ENCODE results near the gene SIM1.

SIM1 gene

DNA sequence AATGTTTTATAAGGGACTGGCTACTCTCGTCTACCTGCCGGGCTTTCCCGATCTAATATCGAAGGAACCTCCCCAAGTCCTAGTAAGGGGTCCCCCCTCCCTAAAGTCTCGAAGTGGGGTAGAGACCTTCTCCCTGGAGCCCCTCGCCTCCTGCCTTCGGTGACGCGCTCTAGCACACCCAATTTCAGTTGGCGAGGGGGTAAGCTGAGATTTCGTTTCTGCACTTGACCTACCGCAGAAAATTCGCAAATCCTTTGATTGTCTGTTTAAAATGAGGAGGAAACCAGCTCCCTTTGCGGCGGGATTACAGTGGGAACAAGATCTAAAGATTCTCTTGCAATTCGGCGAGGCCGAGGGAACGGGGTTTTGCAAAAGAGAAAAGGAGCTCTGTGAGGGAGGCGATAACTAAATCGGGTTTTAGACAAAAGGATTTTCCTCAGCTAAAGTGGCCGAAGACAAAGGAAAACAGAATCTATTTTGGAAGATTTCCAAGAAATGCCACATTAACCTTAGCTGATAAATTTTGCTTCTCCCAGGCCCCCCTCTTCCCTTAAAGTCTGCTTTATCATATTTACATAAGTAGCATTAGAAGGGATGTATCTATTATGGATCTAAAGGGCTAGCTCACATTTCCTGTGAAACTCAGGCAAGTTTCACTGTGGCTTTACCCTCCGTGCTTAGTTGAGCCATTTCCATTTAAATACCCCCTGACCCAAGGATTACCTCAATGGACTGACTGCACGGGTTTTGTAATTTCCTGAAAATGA lies 8.4 kb downstream of the SIM1 start:
- no peak for DNase-seq (ENCODE audit: low read depth)

DNA sequence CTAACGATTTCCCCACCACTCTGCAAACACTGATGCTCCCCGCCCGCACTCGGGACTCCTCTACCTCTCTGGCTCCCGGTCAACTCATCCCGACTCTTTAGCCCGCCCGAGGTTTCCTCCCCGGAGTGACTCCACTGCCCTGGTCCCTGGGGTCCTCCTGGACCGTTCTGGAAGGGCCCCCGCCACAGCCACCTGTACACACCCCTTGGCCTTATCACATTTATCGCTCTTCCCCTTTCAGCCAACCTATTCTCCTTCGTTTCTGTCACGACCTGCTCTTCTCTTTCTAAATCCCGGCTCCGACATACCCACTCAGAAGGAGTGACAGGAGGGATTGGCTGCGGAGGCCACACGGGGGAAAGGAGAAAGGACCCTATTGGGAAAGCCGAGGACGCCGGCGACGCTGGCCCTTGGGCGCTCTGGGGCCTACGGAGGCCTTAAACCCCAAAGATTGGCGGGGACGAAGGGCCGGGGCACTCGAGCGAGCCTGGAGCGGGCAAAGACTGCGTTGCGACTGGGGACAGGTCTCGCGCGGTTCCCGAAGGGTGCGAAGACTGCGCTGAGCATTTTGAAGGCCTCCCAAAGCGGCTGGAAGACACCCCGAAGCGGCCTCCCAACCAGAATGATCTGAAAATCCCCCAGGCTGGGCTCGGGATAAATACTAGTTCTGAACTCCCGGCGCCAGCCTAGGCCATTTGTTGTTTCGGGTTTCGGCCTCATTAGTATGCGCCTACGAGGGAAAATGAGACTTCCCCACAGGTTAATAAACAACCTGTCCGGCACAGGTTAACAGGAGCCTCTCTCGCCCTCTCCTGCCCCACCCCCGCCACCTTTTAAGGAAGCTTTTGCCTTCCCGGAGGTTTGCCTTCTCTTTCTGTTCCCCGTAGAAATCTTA lies 9.2 kb downstream of the SIM1 start:
- DNase-seq (ENCODE audit: low read depth), result no peak

DNA sequence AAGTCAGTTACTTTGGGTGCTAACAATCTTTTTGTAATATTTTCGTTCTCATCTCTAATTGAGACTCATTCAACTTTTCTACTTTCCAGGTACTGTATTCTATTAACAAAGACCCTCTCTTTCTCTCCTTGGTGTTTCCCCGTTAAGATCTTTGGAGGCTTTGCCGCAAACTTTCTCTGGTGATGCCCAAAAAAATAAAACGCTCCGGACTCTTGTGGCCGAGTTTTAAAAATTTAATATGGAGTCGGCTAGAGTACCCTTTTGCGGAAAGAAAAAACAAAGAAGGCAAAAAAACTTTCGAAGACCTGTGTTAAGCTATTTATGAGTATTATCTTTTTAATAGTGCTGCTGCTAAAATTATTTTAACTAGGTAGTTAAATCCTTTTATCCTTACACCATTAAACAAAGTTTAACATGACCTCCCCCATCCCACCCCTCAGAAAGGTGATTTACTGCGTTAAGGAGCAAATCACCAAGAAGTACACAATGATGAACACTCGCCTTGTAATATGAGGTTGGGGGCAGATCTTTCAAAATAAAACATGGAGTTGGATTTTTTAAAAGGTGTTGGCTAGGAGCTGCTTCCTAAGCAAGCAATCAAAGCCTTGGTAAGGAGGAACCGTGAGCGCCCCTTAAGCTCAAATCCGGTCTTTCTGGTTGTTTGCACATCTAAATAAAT lies 10.0 kb downstream of the SIM1 start:
- DNase-seq (ENCODE audit: low read depth), result no peak

DNA sequence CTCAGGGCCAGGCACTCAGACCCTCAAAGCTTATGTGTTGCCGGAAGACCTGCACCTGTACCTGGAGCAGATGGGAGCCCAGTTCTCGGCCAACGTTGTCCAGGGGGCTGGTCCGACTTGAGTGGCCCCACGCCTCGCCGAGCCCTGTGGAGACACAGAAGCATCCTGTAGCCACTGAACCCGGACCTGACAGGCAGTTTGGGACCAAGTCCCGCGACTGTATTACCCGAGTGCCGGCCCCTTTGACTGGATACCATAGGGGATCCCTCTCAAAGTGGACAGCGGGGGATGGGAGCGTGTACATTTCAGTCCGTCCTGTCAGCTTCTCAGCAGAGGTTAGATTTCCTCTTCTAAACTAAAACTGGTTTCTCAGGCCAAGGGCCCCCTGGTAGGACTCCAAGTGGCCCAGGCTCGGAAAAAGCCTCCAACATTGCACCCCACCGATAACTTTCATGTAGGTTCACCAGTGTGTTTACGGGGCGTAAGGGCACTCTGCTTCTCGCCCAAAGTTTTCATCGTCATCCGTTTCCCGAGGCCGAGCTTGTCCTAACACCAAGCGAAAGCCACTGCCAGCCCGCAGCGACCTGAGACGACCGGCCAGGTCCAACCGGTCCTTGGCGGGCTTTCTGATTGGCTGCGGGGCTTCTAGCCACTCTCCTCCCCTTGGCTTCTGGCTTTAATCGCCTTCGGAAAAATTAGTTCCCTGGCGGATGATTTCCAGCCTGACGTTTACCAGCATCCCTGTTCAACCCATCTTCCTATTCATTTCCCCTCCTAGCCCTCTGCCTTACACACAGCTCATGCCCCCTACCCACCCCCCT lies 10.8 kb downstream of the SIM1 start:
- DNase-seq (ENCODE audit: low read depth), result no peak

DNA sequence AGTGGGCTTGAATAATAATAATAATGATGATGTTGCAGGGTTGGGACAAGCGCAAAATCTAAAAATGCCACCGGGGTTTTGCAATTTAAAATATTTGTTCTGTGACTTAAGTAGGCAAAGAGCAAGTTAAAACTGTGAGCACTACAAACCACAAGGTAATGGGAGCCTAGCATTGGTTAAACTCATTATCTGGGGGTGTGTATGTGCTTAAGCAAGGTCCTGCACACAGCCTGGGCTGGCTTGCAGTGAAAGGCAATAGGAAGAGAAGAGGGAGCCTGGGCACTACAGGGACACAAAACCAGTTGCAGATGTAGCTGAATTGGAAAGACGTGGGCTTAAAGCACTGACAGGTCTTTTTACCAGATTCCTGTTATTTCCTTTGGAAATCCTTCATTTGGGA lies 11.7 kb downstream of the SIM1 start:
- no peak for DNase-seq (ENCODE audit: low read depth)

DNA sequence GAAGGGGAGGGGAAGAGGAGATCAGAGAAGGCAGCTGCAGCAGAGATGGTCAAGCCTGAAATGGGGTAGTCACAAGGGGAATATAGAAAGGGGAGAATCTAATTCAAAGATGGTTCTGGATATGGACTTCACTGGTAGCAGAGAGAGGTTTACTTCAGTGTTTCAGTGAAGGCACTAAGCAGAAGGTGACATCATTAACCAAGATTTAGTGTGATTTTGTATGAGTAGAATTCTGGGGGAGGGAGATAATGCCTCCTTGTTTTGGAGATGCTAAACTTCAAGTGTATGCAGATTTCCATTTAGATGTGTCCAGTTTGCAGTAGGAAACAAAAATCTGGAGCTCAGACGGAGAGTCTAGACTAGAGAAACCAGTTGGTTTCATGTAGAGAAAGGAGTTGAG lies 13.1 kb downstream of the SIM1 start:
- DNase-seq (ENCODE audit: low read depth), result no peak

DNA sequence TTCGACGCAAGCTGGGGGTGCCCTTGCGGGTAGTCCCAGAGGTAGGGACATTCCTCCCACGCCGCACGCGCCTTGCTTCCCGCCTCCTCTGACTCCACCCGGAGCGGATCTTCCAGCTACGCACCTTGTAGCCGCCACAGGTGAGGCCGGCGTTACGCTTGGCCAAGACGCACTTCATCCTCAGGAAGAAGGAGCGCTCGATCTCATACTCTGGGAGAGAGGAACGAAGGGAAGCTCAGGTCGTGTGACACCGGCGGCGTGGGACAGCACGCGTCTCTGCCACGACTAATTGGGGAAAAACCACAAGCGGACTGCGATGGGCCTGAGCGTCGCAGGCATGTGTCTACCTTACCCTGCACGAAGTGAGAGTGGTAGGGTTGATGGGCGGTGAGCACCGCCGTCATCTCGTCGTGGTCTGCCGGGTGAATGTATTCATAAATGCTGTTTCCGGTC lies 15.5 kb downstream of the SIM1 start:
- DNase-seq (ENCODE audit: low read depth), result no peak

DNA sequence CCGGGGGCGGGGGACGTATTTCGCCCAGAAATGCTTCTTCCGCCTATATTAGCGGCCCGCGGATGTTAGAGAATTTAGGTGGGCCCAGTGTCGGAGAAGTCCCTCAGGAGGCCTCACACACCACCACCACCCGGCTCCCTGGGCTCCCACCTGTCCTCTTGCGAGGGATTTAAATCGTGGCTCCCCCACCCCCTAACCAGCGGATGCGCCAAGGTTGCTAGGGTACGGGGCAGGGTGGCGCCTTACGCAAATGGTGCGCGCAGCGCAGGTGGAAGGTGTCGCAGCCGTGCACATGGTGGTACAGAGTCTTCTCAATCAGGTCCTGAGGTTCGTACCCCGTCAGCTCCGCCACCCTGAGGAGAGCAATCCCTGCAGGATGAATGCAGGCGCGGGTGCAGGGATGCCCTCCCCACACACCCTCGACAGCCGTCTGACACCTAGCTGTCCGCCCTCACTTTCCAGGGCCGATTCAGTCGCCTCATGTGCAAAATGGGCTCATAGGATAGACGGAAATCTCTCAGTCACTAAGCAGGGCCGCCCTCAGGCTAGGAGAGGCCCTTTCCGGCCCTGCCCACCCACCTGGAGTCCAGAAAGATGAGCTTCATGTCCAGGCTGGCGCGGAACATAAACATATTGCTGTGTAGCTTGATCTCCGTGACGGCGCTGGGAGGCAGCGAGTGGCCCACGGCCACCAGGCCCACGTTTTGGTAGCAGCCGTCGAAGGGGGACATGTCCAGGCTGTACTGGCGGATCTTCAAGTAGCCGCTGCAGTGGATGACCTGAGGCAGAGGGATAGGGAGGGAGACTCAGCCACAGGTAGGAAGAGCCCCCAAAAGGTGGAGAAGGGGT lies 16.6 kb downstream of the SIM1 start:
- DNase-seq (ENCODE audit: low read depth), result no peak

DNA sequence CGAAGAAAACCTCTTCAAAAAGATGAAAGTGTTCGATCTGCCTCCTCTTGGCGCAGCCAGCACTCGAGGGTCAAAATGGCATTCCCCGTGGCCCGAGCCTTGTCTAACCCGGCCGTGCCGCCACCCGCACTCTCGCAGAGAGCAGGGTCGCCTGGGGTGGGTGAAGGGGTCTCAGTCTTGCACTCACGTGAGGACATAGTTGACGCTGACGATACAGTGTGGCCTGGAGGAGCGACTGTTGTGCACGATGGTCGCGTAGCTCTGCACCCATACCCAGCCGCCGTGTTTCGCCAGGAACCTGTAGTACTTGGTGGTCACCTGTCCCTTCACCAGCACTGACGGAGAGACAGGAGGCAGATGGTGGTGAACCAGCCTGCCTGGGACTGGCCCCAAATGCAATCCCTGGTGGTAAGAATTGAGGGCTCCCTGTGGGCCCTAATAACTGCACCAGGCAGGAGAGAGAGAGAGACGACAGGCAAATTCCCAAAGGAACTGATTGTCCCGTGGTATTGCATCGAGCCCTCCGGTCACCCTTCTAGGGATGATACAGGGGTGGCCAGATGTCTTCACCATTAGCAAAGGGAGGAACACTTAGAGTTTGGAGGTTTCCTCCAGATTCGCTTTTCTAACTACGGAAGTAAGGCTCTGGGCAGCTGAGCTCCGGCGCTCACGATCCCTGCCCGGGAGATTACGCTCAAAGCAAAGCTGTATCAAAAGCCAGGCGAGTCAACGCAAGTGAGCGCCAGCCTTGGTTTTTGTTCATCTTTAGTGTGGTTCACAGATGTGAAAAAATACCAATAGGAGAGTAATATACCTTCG lies 17.4 kb downstream of the SIM1 start:
- no peak for DNase-seq (ENCODE audit: low read depth)

DNA sequence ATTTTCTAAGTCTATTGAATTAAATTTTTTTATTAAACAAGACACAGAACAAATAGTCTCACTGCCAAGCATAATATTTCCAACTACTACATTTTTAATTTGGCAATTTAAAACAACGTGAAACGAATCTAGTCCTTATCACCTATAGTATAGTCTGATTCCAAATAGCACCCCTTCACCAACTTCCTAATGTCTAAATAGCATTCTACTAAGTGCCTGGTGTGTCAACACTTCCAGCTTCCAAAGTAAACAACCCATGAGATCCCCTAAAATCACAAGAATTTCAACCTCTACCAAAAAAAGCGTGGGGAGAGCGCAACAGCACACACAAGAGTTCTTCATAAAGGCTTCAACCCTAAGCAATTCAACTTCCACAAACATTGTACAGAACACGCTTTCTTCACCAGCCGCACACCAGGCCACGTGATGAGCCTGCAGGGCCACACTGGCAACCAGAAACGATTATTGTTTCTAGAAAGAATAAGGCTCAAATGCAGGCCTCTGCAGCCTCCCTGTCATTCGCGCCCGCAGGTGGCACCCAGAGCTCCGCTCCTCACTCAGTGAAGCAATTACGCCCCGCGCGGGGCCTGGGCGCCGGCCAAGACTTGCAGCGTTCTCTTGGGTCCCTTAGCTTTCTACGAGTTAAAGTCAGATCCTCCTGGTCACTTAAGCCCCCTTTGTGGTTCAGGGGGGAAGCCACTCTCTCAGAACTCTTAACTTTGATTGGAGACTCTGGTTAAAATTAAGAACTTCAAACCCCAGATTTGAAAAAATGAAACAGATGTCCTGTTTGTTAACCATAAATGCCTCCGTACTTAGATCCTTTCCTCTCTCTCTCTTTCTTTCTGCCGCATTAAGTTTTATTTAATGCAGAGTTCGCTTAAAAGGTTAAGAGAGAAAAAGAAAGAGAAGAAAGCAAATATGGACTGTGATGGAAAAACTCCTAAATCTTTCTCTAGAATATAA lies 18.3 kb downstream of the SIM1 start:
- DNase-seq (ENCODE audit: low read depth), result no peak

DNA sequence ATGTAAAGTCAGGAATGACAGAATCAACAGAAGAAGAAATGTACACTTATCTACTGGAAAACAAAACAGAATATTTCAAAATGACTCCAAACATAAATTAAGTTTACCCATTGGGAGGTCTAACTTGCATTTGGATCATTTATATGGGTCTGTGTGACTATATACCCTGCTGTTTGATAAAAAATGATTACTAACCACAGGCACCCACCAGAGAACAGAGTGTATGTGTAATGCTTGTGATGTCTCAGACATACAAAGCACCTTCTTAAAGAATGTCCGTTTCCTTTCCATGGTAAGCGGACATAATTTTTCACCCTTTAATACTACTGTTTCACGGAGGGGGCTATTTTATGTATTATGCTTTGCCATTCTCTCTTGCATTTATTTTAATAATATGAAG lies 19.2 kb downstream of the SIM1 start:
- no peak for DNase-seq (ENCODE audit: low read depth)

DNA sequence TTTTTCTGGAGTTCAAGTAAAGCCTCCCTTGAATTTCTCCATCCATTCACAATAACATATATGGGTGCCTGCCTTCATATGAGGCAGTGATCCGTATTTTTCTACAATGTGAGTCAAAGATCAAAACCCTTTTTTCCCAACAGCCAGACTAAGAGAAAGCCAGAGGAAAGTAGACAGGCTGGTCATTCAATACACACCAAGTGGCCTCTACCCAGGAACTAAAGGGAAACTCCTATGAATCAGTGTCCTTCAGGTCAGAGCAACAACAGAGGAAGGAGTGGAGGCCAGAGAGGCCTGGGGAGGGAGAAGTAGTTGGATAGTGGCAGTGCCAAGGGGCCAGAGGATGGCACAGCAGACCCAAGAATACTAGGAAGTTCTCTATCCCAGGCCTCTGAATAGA lies 23.8 kb downstream of the SIM1 start:
- DNase-seq (ENCODE audit: low read depth), result no peak

DNA sequence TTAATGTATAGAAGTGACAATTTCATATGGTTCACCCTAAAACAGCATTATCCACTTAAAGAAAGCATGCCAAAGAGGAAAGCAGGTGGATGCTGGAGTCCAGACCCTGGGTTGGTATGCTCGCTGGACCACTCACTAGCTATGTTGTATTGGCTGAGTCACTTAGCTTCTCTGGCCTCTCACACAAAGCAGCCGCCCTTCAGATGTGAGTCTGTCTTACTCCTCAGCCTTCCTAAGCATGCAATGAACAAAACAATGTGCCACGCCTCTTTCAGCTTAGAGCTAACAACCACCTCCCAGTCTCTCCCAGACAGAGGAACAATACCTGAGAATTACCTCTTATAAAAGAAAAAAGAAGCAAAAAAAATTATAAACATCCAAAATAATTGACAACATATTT lies 29.4 kb downstream of the SIM1 start:
- no peak for DNase-seq (ENCODE audit: low read depth)

DNA sequence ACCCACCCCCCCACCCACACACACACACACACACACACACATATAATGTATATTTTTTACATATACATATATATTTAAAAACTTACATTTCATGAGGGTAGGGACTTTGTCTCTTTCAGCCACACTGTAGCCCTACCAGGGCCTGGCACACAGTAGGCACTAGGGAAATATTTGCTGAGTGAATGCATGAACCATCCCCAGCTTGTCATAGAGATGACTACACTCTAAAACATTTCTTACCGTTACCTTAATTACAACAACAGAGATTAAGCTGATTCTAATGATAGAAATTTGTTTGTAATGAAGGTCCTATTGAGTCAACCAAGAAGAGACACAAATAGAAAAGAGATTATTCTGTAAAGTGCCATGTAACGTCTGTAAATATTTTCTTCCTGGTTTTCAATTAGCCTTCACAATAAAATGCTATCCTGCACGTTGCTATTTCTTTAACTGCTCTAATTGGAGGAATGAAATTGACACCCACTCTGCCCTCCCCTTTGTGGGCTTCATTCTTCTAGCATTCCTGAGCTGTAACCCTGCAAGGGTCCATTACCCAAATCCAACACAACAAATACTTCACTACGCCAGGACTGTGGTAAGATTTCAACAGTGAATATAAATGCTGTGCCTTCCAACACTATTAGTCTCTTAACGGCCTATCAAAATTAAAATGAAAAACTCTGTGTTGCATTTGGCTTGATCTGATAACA lies 30.8 kb downstream of the SIM1 start:
- no peak for DNase-seq (ENCODE audit: low read depth)

DNA sequence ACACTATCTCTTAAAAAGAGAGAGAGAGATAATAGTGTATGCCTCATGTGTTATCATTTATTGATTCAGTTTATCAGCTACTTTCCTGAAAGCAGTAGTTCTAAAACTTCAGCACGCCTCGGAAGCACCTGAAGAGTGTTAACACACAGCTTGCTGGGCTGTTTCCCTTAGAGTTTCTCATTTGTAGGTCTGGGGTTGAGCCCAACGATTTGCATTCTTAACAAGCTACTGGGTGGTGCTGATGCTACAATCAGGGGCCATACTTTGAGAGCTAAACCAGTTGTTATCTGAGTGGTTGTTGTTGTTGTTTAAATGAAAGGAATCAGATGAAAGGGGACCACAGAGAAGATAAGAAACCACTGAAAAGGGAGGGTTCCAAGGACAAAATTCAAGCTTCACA lies 32.6 kb downstream of the SIM1 start:
- no peak for DNase-seq (ENCODE audit: low read depth)

DNA sequence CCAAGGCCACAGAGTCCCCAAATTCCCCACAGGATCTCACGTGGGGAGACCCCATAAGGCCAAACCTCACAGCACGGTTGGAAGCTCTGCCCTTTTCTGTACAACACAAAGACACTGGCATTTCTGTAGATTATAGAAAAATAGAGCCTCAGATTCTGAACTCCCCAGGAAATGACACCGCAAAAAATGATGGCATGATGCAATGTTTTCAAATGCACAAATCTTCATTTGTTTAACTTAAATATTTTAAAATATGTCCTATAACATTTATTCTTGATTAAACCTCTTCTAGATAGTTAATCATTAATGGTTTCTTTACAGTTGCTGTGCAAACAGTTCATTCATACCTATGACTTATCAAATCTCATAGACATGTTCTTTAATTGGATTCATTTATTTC lies 33.8 kb downstream of the SIM1 start:
- no peak for DNase-seq (ENCODE audit: low read depth)

DNA sequence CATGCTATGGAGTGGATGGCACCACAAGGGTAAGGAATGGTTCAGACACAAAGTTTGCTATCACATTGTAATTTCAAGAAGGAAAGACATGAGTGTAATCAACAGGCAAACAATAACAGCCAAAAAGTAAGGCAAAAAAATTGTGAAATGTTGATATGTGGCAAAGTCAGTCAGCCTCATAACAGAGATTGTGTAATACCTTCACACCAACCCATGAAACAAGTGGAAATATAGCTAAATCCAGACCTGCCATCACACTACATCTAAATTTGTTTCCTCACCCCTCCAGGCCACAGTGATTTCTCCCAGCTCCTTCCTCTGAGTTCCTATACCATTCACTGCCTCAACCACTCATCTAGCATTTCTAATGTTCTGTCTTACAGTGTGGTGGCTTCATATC lies 37.3 kb downstream of the SIM1 start:
- DNase-seq (ENCODE audit: low read depth), result no peak

DNA sequence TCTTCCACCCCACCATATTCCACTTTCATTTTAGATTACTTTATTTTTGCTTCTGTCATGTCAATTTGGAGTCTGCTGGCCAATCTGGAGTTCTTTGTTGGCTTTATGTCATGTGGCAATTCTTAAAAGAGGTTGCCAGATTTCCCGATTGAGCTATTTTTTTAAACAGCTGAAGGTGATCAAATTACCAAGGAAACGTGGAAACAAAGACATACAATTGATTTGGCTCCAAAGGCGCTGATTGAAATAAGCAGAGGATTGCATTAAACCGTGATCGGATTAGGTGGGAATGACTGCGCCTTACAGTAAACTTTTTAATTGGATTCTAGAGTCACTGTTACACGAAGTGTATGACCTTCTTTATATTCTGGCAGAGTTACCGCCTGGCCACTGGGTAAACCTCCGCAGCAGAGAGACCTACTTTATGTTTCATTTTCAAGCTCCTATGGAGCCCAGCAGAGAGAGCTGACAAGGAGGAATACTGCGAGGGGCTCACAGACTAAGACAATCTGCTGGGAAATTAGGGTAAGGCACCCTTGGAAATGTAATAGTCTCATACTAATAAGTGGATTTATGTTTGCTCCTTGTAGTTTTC lies 37.9 kb downstream of the SIM1 start:
- no peak for DNase-seq (ENCODE audit: low read depth)

Measured in activated T-cell treated with anti-CD3 and anti-CD28 coated beads for 24 hours (primary cell).